Loucy (cell line): Measurements from ENCODE around the gene OR11L1.

Source experiments
- H2AFZ ChIP-seq: fragments of 200-600 bp; sonication (generic); 2 replicates; pipeline ENCODE4 v1.6.0; 2016; ENCODE audit warnings: antibody characterized with exemption, mild to moderate bottlenecking, low read length, moderate library complexity
- H3F3A ChIP-seq: fragments of 200-600 bp; 2 replicates; pipeline ENCODE4 v1.6.0; 2016; ENCODE audit warnings: antibody characterized with exemption, low read depth, mild to moderate bottlenecking
- H3K27me3 ChIP-seq: fragments of 200-600 bp; sonication (generic); 2 replicates; pipeline ENCODE4 v1.6.1; 2014; ENCODE audit warnings: low read length, mild to moderate bottlenecking; ENCODE audit not compliant: insufficient read depth, poor library complexity, severe bottlenecking
- H3K36me3 ChIP-seq: fragments of 200-600 bp; sonication (generic); 2 replicates; pipeline ENCODE4 v1.6.1; 2016; ENCODE audit warnings: low read length; ENCODE audit not compliant: insufficient read depth
- H3K4me1 ChIP-seq: fragments of 200-600 bp; sonication (generic); 2 replicates; pipeline ENCODE4 v1.5.1; 2014; ENCODE audit warnings: low read length, mild to moderate bottlenecking; ENCODE audit not compliant: insufficient read depth, poor library complexity, severe bottlenecking
- H3K4me2 ChIP-seq: fragments of 200-600 bp; sonication (generic); 2 replicates; pipeline ENCODE4 v1.6.0; 2014; ENCODE audit warnings: antibody characterized with exemption, low read length, low read depth, mild to moderate bottlenecking; ENCODE audit not compliant: poor library complexity, severe bottlenecking
- H3K4me3 ChIP-seq: fragments of 200-600 bp; sonication (generic); 2 replicates; pipeline ENCODE4 v1.5.1; 2014; ENCODE audit warnings: low read length, mild to moderate bottlenecking, mixed read lengths; ENCODE audit not compliant: poor library complexity, severe bottlenecking
- H3K79me2 ChIP-seq: fragments of 200-600 bp; sonication (generic); 2 replicates; pipeline ENCODE4 v1.6.1; 2014; ENCODE audit warnings: low read length; ENCODE audit not compliant: insufficient read depth
- H3K9ac ChIP-seq: fragments of 200-600 bp; sonication (generic); 2 replicates; pipeline ENCODE4 v1.6.0; 2014; ENCODE audit warnings: mild to moderate bottlenecking, low read depth, low read length, moderate library complexity; ENCODE audit not compliant: poor library complexity, severe bottlenecking
- H3K9me2 ChIP-seq: fragments of 200-600 bp; sonication (generic); replicated peaks from 2 replicates; pipeline ENCODE4 v1.6.1; 2016; ENCODE audit warnings: low read depth, low read length, mixed read lengths
- H3K9me3 ChIP-seq: fragments of 200-600 bp; sonication (generic); 2 replicates; pipeline ENCODE4 v1.6.1; 2014; ENCODE audit warnings: mild to moderate bottlenecking, antibody characterized with exemption, low read length, low read depth; ENCODE audit not compliant: insufficient read depth
- H4K20me1 ChIP-seq: fragments of 200-600 bp; sonication (generic); 2 replicates; pipeline ENCODE4 v1.6.0; 2014; ENCODE audit warnings: antibody characterized with exemption, low read length, mild to moderate bottlenecking; ENCODE audit not compliant: insufficient read depth, poor library complexity, severe bottlenecking
- EZH2phosphoT487 ChIP-seq: fragments of 200-600 bp; IDR thresholded peaks from 2 replicates; pipeline ENCODE4 v1.6.1; 2018; ENCODE audit warnings: antibody characterized with exemption, mild to moderate bottlenecking, moderate library complexity, borderline replicate concordance
- TF ChIP-seq, protein P1 (sequence below): fragments of 200-600 bp; sonication (generic); conservative IDR thresholded peaks from 2 replicates; pipeline ENCODE4 v1.5.1; 2014; ENCODE audit warnings: mild to moderate bottlenecking, antibody characterized with exemption, low read length

OR11L1 gene

GRCh38 chr1:247812637-247813036, 29.1 kb downstream of the OR11L1 start:
- Histone ChIP-seq H3K4me3 (no peak overlapping the region), H2AFZ (no peak overlapping the region), H3K36me3 (no peaks in the 10 kb centered on the region), H3K27me3 (no peaks in the 10 kb centered on the region), H3K9me3 (no peaks in the 10 kb centered on the region), H3K9me2 (no peaks in the 10 kb centered on the region), H3K79me2 (no peaks in the 10 kb centered on the region), H3K4me2 (no peak overlapping the region), H3K4me1 (no peaks in the 10 kb centered on the region), H3K9ac (no peak overlapping the region), H4K20me1 (no peaks in the 10 kb centered on the region), H3F3A (no peaks in the 10 kb centered on the region)
- TF ChIP-seq, protein P1, sequence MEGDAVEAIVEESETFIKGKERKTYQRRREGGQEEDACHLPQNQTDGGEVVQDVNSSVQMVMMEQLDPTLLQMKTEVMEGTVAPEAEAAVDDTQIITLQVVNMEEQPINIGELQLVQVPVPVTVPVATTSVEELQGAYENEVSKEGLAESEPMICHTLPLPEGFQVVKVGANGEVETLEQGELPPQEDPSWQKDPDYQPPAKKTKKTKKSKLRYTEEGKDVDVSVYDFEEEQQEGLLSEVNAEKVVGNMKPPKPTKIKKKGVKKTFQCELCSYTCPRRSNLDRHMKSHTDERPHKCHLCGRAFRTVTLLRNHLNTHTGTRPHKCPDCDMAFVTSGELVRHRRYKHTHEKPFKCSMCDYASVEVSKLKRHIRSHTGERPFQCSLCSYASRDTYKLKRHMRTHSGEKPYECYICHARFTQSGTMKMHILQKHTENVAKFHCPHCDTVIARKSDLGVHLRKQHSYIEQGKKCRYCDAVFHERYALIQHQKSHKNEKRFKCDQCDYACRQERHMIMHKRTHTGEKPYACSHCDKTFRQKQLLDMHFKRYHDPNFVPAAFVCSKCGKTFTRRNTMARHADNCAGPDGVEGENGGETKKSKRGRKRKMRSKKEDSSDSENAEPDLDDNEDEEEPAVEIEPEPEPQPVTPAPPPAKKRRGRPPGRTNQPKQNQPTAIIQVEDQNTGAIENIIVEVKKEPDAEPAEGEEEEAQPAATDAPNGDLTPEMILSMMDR, result no peak
- TF ChIP-seq EZH2phosphoT487, result no peak

DNA sequence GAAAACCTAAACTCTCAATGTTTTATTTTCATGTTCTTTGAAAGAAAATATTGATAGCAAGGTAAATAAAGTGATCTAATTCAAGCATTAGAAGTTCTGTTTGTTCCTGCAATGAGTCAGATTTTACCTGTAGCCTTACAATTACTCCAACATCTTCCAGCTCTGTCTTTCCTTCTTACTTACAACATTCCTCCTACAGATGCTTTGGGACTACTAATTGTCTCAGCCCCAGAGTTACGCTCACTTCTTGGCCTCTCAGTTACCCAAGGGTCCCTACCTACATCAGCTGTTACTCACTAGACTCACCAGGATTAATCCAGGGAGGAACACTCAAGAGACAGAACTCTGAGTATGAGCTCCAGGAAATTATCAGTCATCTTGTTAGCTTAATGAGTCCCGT, 44.2 kb downstream of the OR11L1 start:
- H3K4me1 ChIP-seq, result no peaks in the 10 kb centered on the region
- H3K36me3 ChIP-seq, result no peaks in the 10 kb centered on the region
- H3K79me2 ChIP-seq, result no peaks in the 10 kb centered on the region
- no peaks in the 10 kb centered on the region for H4K20me1 ChIP-seq
- no peak overlapping the region for H3K4me3 ChIP-seq
- H3F3A ChIP-seq, result no peaks in the 10 kb centered on the region
- H3K9ac ChIP-seq, result no peak overlapping the region
- no peak overlapping the region for H2AFZ ChIP-seq
- H3K4me2 ChIP-seq, result no peak overlapping the region
- H3K27me3 ChIP-seq, result no peaks in the 10 kb centered on the region
- TF ChIP-seq, protein P1, result no peak
- TF ChIP-seq EZH2phosphoT487, result no peak
- 0 out of 2 replicates have a peak, but pooled peaks cover 3% of the 10 kb centered on the region for H3K9me2 ChIP-seq
- no peaks in the 10 kb centered on the region for H3K9me3 ChIP-seq
